Prostate gland (tissue), 2 donors: Measurements from ENCODE around the gene ZNF785.

Experiments
- POLR2A ChIP-seq: fragments of 450-650 bp; IDR thresholded peaks from one replicate; pipeline ENCODE4 v1.6.1; 2016; ENCODE audit warnings: antibody characterized with exemption, mild to moderate bottlenecking
- TF ChIP-seq, protein P1 (sequence below), 4 experiments: fragments of 200-600 bp in 2 of 4; fragments of 450-650 bp in 2 of 4; sonication (generic) in 2 of 4; IDR thresholded peaks; 1 replicate in 3 of 4; 2 replicates in 1 of 4; pipeline ENCODE4 v1.5.1; 2016 to 2019; ENCODE audit warnings: antibody characterized with exemption in 4 of 4, mild to moderate bottlenecking in 2 of 4, moderate library complexity in 2 of 4

DNA sequence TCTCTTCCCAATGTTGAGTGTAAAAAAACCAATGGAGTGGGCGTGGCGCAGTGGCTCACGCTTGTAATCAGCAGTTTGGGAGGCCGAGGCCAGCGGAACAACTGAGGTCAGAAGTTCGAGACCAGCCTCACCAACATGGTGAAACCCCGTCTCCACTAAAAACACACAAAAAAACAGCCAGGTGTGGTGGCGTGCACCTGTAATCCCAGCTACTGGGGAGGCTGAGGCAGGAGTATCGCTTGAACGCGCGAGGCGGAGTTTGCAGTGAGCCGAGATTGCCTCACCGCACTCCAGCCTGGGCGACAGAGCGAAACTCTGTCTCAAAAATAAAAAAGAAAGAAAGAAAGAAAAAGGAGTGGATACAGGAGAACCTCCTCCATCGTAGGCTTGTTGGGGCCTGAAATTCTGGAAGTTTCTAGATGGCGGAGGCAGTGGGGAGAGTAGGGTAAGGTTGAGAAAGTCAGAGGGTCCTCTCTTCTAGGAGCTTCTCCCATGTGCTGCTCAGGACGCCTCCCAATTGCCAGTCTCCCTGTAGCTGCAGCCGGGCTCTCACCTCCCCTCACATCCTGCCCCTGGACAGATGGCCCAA, 26.6 kb downstream of the ZNF785 start:
- TF ChIP-seq, protein P1, sequence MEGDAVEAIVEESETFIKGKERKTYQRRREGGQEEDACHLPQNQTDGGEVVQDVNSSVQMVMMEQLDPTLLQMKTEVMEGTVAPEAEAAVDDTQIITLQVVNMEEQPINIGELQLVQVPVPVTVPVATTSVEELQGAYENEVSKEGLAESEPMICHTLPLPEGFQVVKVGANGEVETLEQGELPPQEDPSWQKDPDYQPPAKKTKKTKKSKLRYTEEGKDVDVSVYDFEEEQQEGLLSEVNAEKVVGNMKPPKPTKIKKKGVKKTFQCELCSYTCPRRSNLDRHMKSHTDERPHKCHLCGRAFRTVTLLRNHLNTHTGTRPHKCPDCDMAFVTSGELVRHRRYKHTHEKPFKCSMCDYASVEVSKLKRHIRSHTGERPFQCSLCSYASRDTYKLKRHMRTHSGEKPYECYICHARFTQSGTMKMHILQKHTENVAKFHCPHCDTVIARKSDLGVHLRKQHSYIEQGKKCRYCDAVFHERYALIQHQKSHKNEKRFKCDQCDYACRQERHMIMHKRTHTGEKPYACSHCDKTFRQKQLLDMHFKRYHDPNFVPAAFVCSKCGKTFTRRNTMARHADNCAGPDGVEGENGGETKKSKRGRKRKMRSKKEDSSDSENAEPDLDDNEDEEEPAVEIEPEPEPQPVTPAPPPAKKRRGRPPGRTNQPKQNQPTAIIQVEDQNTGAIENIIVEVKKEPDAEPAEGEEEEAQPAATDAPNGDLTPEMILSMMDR (IDR thresholded peaks at IDR 0.05) = no peak
- TF ChIP-seq POLR2A = no peak
